WTC11 (cell line): ENCODE results near the gene ZFP91. TPM values are rescaled to one million over a fixed set of nuclear protein-coding genes. Genes with fewer than 3 reads are reported as not detected.

Experiments
- ATAC-seq: fragments of 200-7000 bp; cut with Tn5 transposase; 2 replicates; pipeline ENCODE4 v1.10.0; 2021; ENCODE audit warnings: mild to moderate bottlenecking, moderate library complexity
- CTCF ChIA-PET: fragments of 300-600 bp; sonication (Branson Sonifier 250); formaldehyde crosslinking; loops from one replicate; lab custom pipeline; 2021; ENCODE audit warnings: antibody characterized with exemption; lab: Charles Lee
- POLR2A ChIA-PET: fragments of 350-600 bp; sonication (Branson Sonifier 250); formaldehyde crosslinking; loops from one replicate; lab custom pipeline; 2021; ENCODE audit warnings: antibody characterized with exemption; lab: Charles Lee
- DNase-seq: peaks from one replicate; pipeline ENCODE4 v3.0.0; 2021; ENCODE audit warnings: low spot score
- H3K27ac Mint-ChIP-seq: 2 replicates; pipeline ENCODE4 v1.8.0; 2021; ENCODE audit warnings: mixed read lengths
- H3K27me3 Mint-ChIP-seq: 2 replicates; pipeline ENCODE4 v1.8.0; 2021; ENCODE audit warnings: low read depth, mild to moderate bottlenecking, moderate library complexity, mixed read lengths
- H3K36me3 Mint-ChIP-seq: 2 replicates; pipeline ENCODE4 v1.8.0; 2021; ENCODE audit warnings: mixed read lengths
- H3K4me1 Mint-ChIP-seq: 2 replicates; pipeline ENCODE4 v1.8.0; 2022; ENCODE audit warnings: mixed read lengths
- H3K4me3 Mint-ChIP-seq: 2 replicates; pipeline ENCODE4 v1.8.0; 2021; ENCODE audit warnings: mild to moderate bottlenecking, moderate library complexity, mixed read lengths
- H3K9me3 Mint-ChIP-seq: 2 replicates; pipeline ENCODE4 v1.8.0; 2021; ENCODE audit warnings: mixed read lengths
- ATF1 ChIP-seq: sonication (generic); formaldehyde crosslinking; IDR thresholded peaks from 2 replicates; pipeline ENCODE4 v1.8.1; 2023; ENCODE audit warnings: mild to moderate bottlenecking, moderate library complexity, missing genetic modification reagents
- CBFB ChIP-seq: sonication (generic); formaldehyde crosslinking; IDR thresholded peaks from 2 replicates; pipeline ENCODE4 v1.8.1; 2022; ENCODE audit warnings: mild to moderate bottlenecking, low read depth, missing genetic modification reagents
- ELF4 ChIP-seq: sonication (generic); formaldehyde crosslinking; IDR thresholded peaks from 2 replicates; pipeline ENCODE4 v1.8.1; 2022; ENCODE audit warnings: low read depth, mild to moderate bottlenecking, moderate library complexity, missing genetic modification reagents
- EMX1 ChIP-seq: fragments of 250-450 bp; sonication (Bioruptor Pico); IDR thresholded peaks from 2 replicates; pipeline ENCODE4 v1.8.0; 2021; ENCODE audit warnings: mild to moderate bottlenecking
- ETV6 ChIP-seq: sonication (generic); formaldehyde crosslinking; IDR thresholded peaks from 2 replicates; pipeline ENCODE4 v1.8.1; 2022; ENCODE audit warnings: mild to moderate bottlenecking, missing genetic modification reagents
- GABPB1 ChIP-seq: sonication (generic); formaldehyde crosslinking; IDR thresholded peaks from 2 replicates; pipeline ENCODE4 v1.8.1; 2023; ENCODE audit warnings: mild to moderate bottlenecking, missing genetic modification reagents
- JAZF1 ChIP-seq: fragments of 250-450 bp; sonication (Bioruptor Pico); IDR thresholded peaks from 2 replicates; pipeline ENCODE4 v1.9.0; 2021; ENCODE audit warnings: moderate library complexity, mild to moderate bottlenecking, inconsistent platforms
- MYBL2 ChIP-seq: sonication (generic); formaldehyde crosslinking; IDR thresholded peaks from 2 replicates; pipeline ENCODE4 v1.8.1; 2023; ENCODE audit warnings: mild to moderate bottlenecking, moderate library complexity, missing genetic modification reagents
- SMAD3 ChIP-seq: sonication (generic); formaldehyde crosslinking; IDR thresholded peaks from 2 replicates; pipeline ENCODE4 v1.8.0; 2022; ENCODE audit warnings: missing genetic modification reagents, mild to moderate bottlenecking, borderline replicate concordance
- TEAD4 ChIP-seq: sonication (generic); formaldehyde crosslinking; IDR thresholded peaks from 2 replicates; pipeline ENCODE4 v1.8.0; 2022; ENCODE audit warnings: mild to moderate bottlenecking, missing genetic modification reagents
- USF2 ChIP-seq: sonication (generic); formaldehyde crosslinking; IDR thresholded peaks from 2 replicates; pipeline ENCODE4 v1.8.1; 2023; ENCODE audit warnings: mild to moderate bottlenecking, missing genetic modification reagents, moderate library complexity
- ZMAT4 ChIP-seq: fragments of 250-450 bp; sonication (Bioruptor Pico); IDR thresholded peaks from 2 replicates; pipeline ENCODE4 v1.9.0; 2021; ENCODE audit warnings: mild to moderate bottlenecking
- ZNF317 ChIP-seq: sonication (generic); formaldehyde crosslinking; IDR thresholded peaks from 2 replicates; pipeline ENCODE4 v1.8.1; 2023; ENCODE audit warnings: low read depth, mild to moderate bottlenecking, moderate library complexity, missing genetic modification reagents, borderline replicate concordance
- ZNF423 ChIP-seq: fragments of 250-450 bp; sonication (Bioruptor Pico); IDR thresholded peaks from 2 replicates; pipeline ENCODE4 v2.1.2; 2022; ENCODE audit warnings: mild to moderate bottlenecking, moderate library complexity
- ZNF512 ChIP-seq: sonication (generic); formaldehyde crosslinking; IDR thresholded peaks from 2 replicates; pipeline ENCODE4 v1.8.1; 2022; ENCODE audit warnings: missing genetic modification reagents, borderline replicate concordance
- ZNF532 ChIP-seq: fragments of 250-450 bp; sonication (Bioruptor Pico); IDR thresholded peaks from 2 replicates; pipeline ENCODE4 v1.9.0; 2021; ENCODE audit warnings: mild to moderate bottlenecking, borderline replicate concordance
- ZSCAN18 ChIP-seq: fragments of 250-450 bp; sonication (Bioruptor Pico); IDR thresholded peaks from 2 replicates; pipeline ENCODE4 v2.1.2; 2022; ENCODE audit warnings: mild to moderate bottlenecking, moderate library complexity
- total RNA-seq: library from RNA; stranded (reverse); gene quantifications from 3 replicates; pipeline ENCODE4 v1.2.3, GENCODE V29; 2021

ZFP91 gene
- total RNA-seq, 1 experiment from 2014 or later, result 28.1 TPM

- H3K4me3 Mint-ChIP-seq, result no peak overlapping the region
- no peaks in the 10 kb centered on the region; the same call in 1 of the 2 replicates for H3K27me3 Mint-ChIP-seq
- no peak for ATAC-seq
- H3K9me3 Mint-ChIP-seq, result peaks cover 12% of the 10 kb centered on the region
- no peaks in the 10 kb centered on the region for H3K36me3 Mint-ChIP-seq
- TF ChIP-seq ZNF317 (CRISPR knock-in tag) (no peak), ATF1 (CRISPR knock-in tag) (no peak), EMX1 (CRISPR knock-in tag) (no peak), ETV6 (CRISPR knock-in tag) (no peak), JAZF1 (CRISPR knock-in tag) (no peak), ZNF423 (CRISPR knock-in tag) (no peak), CBFB (no peak)
- TF ChIP-seq, all 79 proteins: peak for 0
- no peak overlapping the region for H3K27ac Mint-ChIP-seq
- POLR2A ChIA-PET, result interaction anchor here (1.0 kb wide), 1 partner anchor 22 kb away, joined by 3 read pairs; no protein-coding TSS in a partner anchor
- no peak for DNase-seq
- CTCF ChIA-PET, result interaction anchor here (0.8 to 5.0 kb wide), 8 partner anchors 25 to 481 kb away, joined by 3 to 26 read pairs (median 4); no protein-coding TSS in a partner anchor
- peaks cover 26% of the 10 kb centered on the region for H3K4me1 Mint-ChIP-seq
These were observed 76.0 kb downstream of the ZFP91 start for GRCh38 chr11:58654908-58655296.

GRCh38 chr11:58656348-58656747, 77.5 kb downstream of the ZFP91 start:
- H3K4me3 Mint-ChIP-seq, result no peak overlapping the region
- peaks cover 26% of the 10 kb centered on the region for H3K4me1 Mint-ChIP-seq
- ChIA-PET POLR2A (no interaction called here), CTCF (no interaction called here)
- H3K27me3 Mint-ChIP-seq, result no peaks in the 10 kb centered on the region; the same call in 1 of the 2 replicates
- no peak overlapping the region for H3K27ac Mint-ChIP-seq
- no peak for TF ChIP-seq USF2 (CRISPR knock-in tag)
- TF ChIP-seq ZNF532 (CRISPR knock-in tag), result no peak
- no peak for TF ChIP-seq ZSCAN18
- no peak for TF ChIP-seq ELF4
- no peak for TF ChIP-seq SMAD3 (CRISPR knock-in tag)
- TF ChIP-seq ZMAT4 (CRISPR knock-in tag), result no peak
- no peak for TF ChIP-seq MYBL2
- TF ChIP-seq GABPB1 (CRISPR knock-in tag), result no peak
- TF ChIP-seq TEAD4 (CRISPR knock-in tag), result no peak
- TF ChIP-seq ZNF512 (CRISPR knock-in tag), result no peak
- ATAC-seq (no peak), DNase-seq (no peak)
- peaks cover 6% of the 10 kb centered on the region for H3K9me3 Mint-ChIP-seq
- no peaks in the 10 kb centered on the region for H3K36me3 Mint-ChIP-seq
